DND-41 (cell line): ENCODE results near the gene FBLN1.

Source experiments
- CTCF ChIP-seq: IDR thresholded peaks from 2 replicates; pipeline ENCODE4 v1.5.1; 2012; ENCODE audit warnings: borderline replicate concordance, low read length, moderate library complexity, mild to moderate bottlenecking; ENCODE audit not compliant: poor library complexity, severe bottlenecking; ENCODE audit errors: extremely low read depth
- EZH2 ChIP-seq: IDR thresholded peaks from 3 replicates; pipeline ENCODE4 v1.6.1; 2012; ENCODE audit warnings: borderline replicate concordance, low read depth, mild to moderate bottlenecking, moderate library complexity, low read length, inconsistent platforms; ENCODE audit not compliant: severe bottlenecking

- TF ChIP-seq CTCF (no peak), EZH2 (no peak)
These were observed 48.4 kb upstream of the FBLN1 start for GRCh38 chr22:45454275-45454674.
